ENCODE measurements around the gene PAFAH2. TPM values are rescaled to one million over a fixed set of nuclear protein-coding genes. Genes with fewer than 3 reads are reported as not detected.

The PAFAH2 gene
- total RNA-seq, 2 donors from 2014 or later, result 11.6 to 13.3 TPM

DNA sequence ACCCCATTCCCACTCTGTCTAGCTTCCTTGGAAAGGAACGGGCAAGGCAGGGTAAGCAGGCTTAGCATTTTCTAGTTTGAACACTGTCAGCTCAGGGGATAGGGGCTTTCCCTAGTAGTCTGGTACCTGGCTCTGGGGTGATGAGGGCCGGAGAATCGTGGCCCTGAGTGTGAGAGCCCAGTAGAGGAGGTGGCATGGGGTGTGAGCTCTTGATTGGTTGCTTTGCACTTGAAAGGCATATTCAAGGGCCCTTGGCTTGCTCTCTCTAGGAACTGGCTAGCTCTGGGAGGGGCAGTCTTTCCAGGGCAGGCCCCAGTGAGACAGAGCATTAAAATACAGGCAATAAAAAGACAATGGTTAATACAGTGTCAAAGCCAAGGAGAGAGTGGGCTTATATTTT lies 13.0 kb upstream of the PAFAH2 start:
- DNase-seq, result peak; percentile 73
- Mint-ChIP-seq H3K4me3 (no peak overlapping the region), H3K4me1 (peaks cover 7% of the 10 kb centered on the region), H3K9me3 (no peaks in the 10 kb centered on the region), H3K27me3 (ENCODE audit: insufficient read depth) (no peaks in the 10 kb centered on the region), H3K36me3 (ENCODE audit: low read depth) (no peaks in the 10 kb centered on the region), H3K27ac (peak overlapping the region; percentile 59)
- H3K27me3 ChIP-seq (ENCODE audit: control insufficient read depth, insufficient read depth, low read length, poor library complexity, severe bottlenecking), result no peaks in the 10 kb centered on the region
- H3K4me3 ChIP-seq (ENCODE audit: low read length), result no peak overlapping the region
- H3K9ac ChIP-seq (ENCODE audit: extremely low read depth, low read length, poor library complexity, severe bottlenecking), result no peak overlapping the region
- WGBS, 2 experiments (ENCODE audit: insufficient coverage in 1 of 2, insufficient read length in 1 of 2), result 67% methylated on average over 3 of the region's 3 CpGs; no CpG with 5 or more reads in 1 of the 2 experiments
- H3K27ac ChIP-seq (ENCODE audit: low read depth, low read length), result no peak overlapping the region
- H3K9me3 ChIP-seq (ENCODE audit: control insufficient read depth, low read length), result no peaks in the 10 kb centered on the region
- TF ChIP-seq, protein P1, sequence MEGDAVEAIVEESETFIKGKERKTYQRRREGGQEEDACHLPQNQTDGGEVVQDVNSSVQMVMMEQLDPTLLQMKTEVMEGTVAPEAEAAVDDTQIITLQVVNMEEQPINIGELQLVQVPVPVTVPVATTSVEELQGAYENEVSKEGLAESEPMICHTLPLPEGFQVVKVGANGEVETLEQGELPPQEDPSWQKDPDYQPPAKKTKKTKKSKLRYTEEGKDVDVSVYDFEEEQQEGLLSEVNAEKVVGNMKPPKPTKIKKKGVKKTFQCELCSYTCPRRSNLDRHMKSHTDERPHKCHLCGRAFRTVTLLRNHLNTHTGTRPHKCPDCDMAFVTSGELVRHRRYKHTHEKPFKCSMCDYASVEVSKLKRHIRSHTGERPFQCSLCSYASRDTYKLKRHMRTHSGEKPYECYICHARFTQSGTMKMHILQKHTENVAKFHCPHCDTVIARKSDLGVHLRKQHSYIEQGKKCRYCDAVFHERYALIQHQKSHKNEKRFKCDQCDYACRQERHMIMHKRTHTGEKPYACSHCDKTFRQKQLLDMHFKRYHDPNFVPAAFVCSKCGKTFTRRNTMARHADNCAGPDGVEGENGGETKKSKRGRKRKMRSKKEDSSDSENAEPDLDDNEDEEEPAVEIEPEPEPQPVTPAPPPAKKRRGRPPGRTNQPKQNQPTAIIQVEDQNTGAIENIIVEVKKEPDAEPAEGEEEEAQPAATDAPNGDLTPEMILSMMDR (conservative IDR thresholded peaks at IDR 0.05), result no peak
- no peaks in the 10 kb centered on the region for H3K4me1 ChIP-seq (ENCODE audit: control insufficient read depth, insufficient read depth, low read length)
- H3K36me3 ChIP-seq (ENCODE audit: control insufficient read depth, insufficient read depth, low read length), result no peaks in the 10 kb centered on the region

GRCh38 chr1:26009796-26010447 lies 12.1 kb upstream of the PAFAH2 start:
- H3K9me3 Mint-ChIP-seq, result no peaks in the 10 kb centered on the region
- no peak overlapping the region for H3K9ac ChIP-seq (ENCODE audit: extremely low read depth, low read length, poor library complexity, severe bottlenecking)
- H3K27ac Mint-ChIP-seq, result peak overlapping the region; percentile 1
- H3K36me3 Mint-ChIP-seq (ENCODE audit: low read depth), result no peaks in the 10 kb centered on the region
- no peaks in the 10 kb centered on the region for H3K27me3 Mint-ChIP-seq (ENCODE audit: insufficient read depth)
- H3K9me3 ChIP-seq (ENCODE audit: control insufficient read depth, low read length), result no peaks in the 10 kb centered on the region
- no peak overlapping the region for H3K4me3 ChIP-seq (ENCODE audit: low read length)
- no peak overlapping the region for H3K27ac ChIP-seq (ENCODE audit: low read depth, low read length)
- no peak overlapping the region for H3K4me3 Mint-ChIP-seq
- no peaks in the 10 kb centered on the region for H3K4me1 ChIP-seq (ENCODE audit: control insufficient read depth, insufficient read depth, low read length)
- peak; percentile 84 for DNase-seq
- 66 to 90% methylated on average over 4 to 6 of the region's 6 CpGs for WGBS, 2 experiments (ENCODE audit: insufficient coverage in 1 of 2, insufficient read length in 1 of 2)
- TF ChIP-seq, protein P1 (conservative IDR thresholded peaks at IDR 0.05), result peak; percentile 81
- no peaks in the 10 kb centered on the region for H3K36me3 ChIP-seq (ENCODE audit: control insufficient read depth, insufficient read depth, low read length)
- no peaks in the 10 kb centered on the region for H3K27me3 ChIP-seq (ENCODE audit: control insufficient read depth, insufficient read depth, low read length, poor library complexity, severe bottlenecking)
- peaks cover 7% of the 10 kb centered on the region for H3K4me1 Mint-ChIP-seq

GRCh38 chr1:26006710-26007109 lies 8.8 kb upstream of the PAFAH2 start:
- no peaks in the 10 kb centered on the region for H3K9me3 Mint-ChIP-seq
- H3K27me3 ChIP-seq (ENCODE audit: control insufficient read depth, insufficient read depth, low read length, poor library complexity, severe bottlenecking), result no peaks in the 10 kb centered on the region
- no peaks in the 10 kb centered on the region for H3K36me3 Mint-ChIP-seq (ENCODE audit: low read depth)
- no peak overlapping the region for H3K4me3 Mint-ChIP-seq
- no peak overlapping the region for H3K27ac ChIP-seq (ENCODE audit: low read depth, low read length)
- no peaks in the 10 kb centered on the region for H3K36me3 ChIP-seq (ENCODE audit: control insufficient read depth, insufficient read depth, low read length)
- no peaks in the 10 kb centered on the region for H3K4me1 ChIP-seq (ENCODE audit: control insufficient read depth, insufficient read depth, low read length)
- no peaks in the 10 kb centered on the region for H3K4me1 Mint-ChIP-seq
- 96 to 99% methylated on average over 14 to 16 of the region's 16 CpGs for WGBS, 2 experiments (ENCODE audit: insufficient coverage in 1 of 2, insufficient read length in 1 of 2)
- TF ChIP-seq, protein P1 (conservative IDR thresholded peaks at IDR 0.05), result no peak
- no peak for DNase-seq
- H3K4me3 ChIP-seq (ENCODE audit: low read length), result no peak overlapping the region
- H3K9me3 ChIP-seq (ENCODE audit: control insufficient read depth, low read length), result no peaks in the 10 kb centered on the region
- peaks cover 5% of the 10 kb centered on the region for H3K27me3 Mint-ChIP-seq (ENCODE audit: insufficient read depth)
- no peak overlapping the region for H3K27ac Mint-ChIP-seq
- no peak overlapping the region for H3K9ac ChIP-seq (ENCODE audit: extremely low read depth, low read length, poor library complexity, severe bottlenecking)

Measured in endodermal cell (in vitro differentiated cells).